Thymus (tissue), 11 donors: Measurements from ENCODE around the gene ACY1. TPM values are rescaled to one million over a fixed set of nuclear protein-coding genes. Genes with fewer than 3 reads are reported as not detected.

ENCODE experiments used
- DNase-seq, 9 donors: peaks; one replicate each; pipeline ENCODE4 v3.0.0-alpha.2; 2013; ENCODE audit warnings: low spot score in 9 of 9, low read depth in 6 of 9, missing footprints in 1 of 9
- H3K27ac ChIP-seq, 2 donors: one replicate each; pipeline ENCODE4 v1.5.1; 2013; ENCODE audit warnings: control low read depth in 1 of 2, low read depth in 1 of 2, low read length in 1 of 2, mild to moderate bottlenecking in 1 of 2, moderate library complexity in 1 of 2
- H3K27me3 ChIP-seq, 2 donors: one replicate each; pipeline ENCODE4 v1.5.1; 2013; ENCODE audit warnings: low read length in 1 of 2; ENCODE audit not compliant: control insufficient read depth in 2 of 2, insufficient read depth in 1 of 2
- H3K36me3 ChIP-seq, 2 donors: one replicate each; pipeline ENCODE4 v1.5.1; 2013; ENCODE audit warnings: low read length in 1 of 2, mild to moderate bottlenecking in 1 of 2, moderate library complexity in 1 of 2; ENCODE audit not compliant: control insufficient read depth in 2 of 2, insufficient read depth in 2 of 2
- H3K4me1 ChIP-seq, 2 donors: one replicate each; pipeline ENCODE4 v1.5.1; 2013; ENCODE audit warnings: low read length in 2 of 2; ENCODE audit not compliant: control insufficient read depth in 2 of 2, insufficient read depth in 2 of 2
- H3K4me3 ChIP-seq, 2 donors: one replicate each; pipeline ENCODE4 v1.5.1; 2013; ENCODE audit warnings: low read length in 2 of 2, control low read depth in 1 of 2, mild to moderate bottlenecking in 1 of 2
- H3K9me3 ChIP-seq, 2 donors: one replicate each; pipeline ENCODE4 v1.5.1; 2013; ENCODE audit warnings: low read length in 1 of 2, mild to moderate bottlenecking in 1 of 2; ENCODE audit not compliant: control insufficient read depth in 2 of 2, insufficient read depth in 1 of 2
- WGBS: extraction: QIAGEN DNeasy Blood & Tissue Kit; methylation state at CpG from one replicate; pipeline ENCODE4 v1.1.7; 2013; 5-methylcytosine and 5-hydroxymethylcytosine counted together
- polyA plus RNA-seq: library from polyadenylated mRNA; stranded (reverse); fragments of 200-250 nt; gene quantifications from one replicate; pipeline ENCODE4 v1.2.3, GENCODE V29; 2013
- total RNA-seq: library from RNA; stranded (reverse); fragments of 120-200 nt; gene quantifications from one replicate; pipeline ENCODE4 v1.2.4, GENCODE V29; 2013
- donor health status: healthy.

Gene ACY1
- total and polyA plus RNA-seq, 2 donors: 11.2 to 17.6 TPM

GRCh38 chr3:52015438-52016228, 32.3 kb downstream of the ACY1 start:
- H3K9me3 ChIP-seq: no peaks in the 10 kb centered on the region
- 91% methylated on average over 13 of the region's 13 CpGs for WGBS
- DNase-seq: no peak
- no peak overlapping the region for H3K27ac ChIP-seq
- no peak overlapping the region for H3K4me3 ChIP-seq
- no peaks in the 10 kb centered on the region for H3K4me1 ChIP-seq
- no peaks in the 10 kb centered on the region for H3K36me3 ChIP-seq
- H3K27me3 ChIP-seq: no peaks in the 10 kb centered on the region

GRCh38 chr3:52017586-52017985, 34.3 kb downstream of the ACY1 start:
- no peak overlapping the region for H3K27ac ChIP-seq
- H3K27me3 ChIP-seq: no peaks in the 10 kb centered on the region
- no peak for DNase-seq
- no peaks in the 10 kb centered on the region for H3K4me1 ChIP-seq
- no peaks in the 10 kb centered on the region for H3K36me3 ChIP-seq
- WGBS: 95% methylated on average over 11 of the region's 11 CpGs
- H3K9me3 ChIP-seq: no peaks in the 10 kb centered on the region
- no peak overlapping the region for H3K4me3 ChIP-seq

- 91% methylated on average over 21 of the region's 21 CpGs for WGBS
- Histone ChIP-seq H3K27me3 (no peaks in the 10 kb centered on the region), H3K9me3 (no peaks in the 10 kb centered on the region), H3K4me3 (no peak overlapping the region), H3K36me3 (no peaks in the 10 kb centered on the region), H3K4me1 (peaks cover 0 to 2% of the 10 kb centered on the region in 2 donors), H3K27ac (no peak overlapping the region)
- no peak for DNase-seq
Observed at GRCh38 chr3:52018319-52019000, 35.1 kb downstream of the ACY1 start.

GRCh38 chr3:52019352-52020080, 36.2 kb downstream of the ACY1 start:
- Histone ChIP-seq H3K36me3 (no peaks in the 10 kb centered on the region), H3K4me1 (peaks cover 0 to 4% of the 10 kb centered on the region in 2 donors), H3K4me3 (no peak overlapping the region), H3K27me3 (no peaks in the 10 kb centered on the region), H3K9me3 (no peaks in the 10 kb centered on the region), H3K27ac (no peak overlapping the region)
- 95% methylated on average over 17 of the region's 17 CpGs for WGBS
- no peak for DNase-seq

- Histone ChIP-seq H3K36me3 (no peaks in the 10 kb centered on the region), H3K4me1 (peaks cover 0 to 4% of the 10 kb centered on the region in 2 donors), H3K9me3 (no peaks in the 10 kb centered on the region), H3K27ac (no peak overlapping the region), H3K4me3 (no peak overlapping the region), H3K27me3 (no peaks in the 10 kb centered on the region)
- WGBS: 98% methylated on average over 7 of the region's 7 CpGs
- no peak for DNase-seq
Observed at GRCh38 chr3:52020796-52021195, 37.5 kb downstream of the ACY1 start.

- WGBS: 89% methylated on average over 10 of the region's 10 CpGs
- no peak for DNase-seq
- H3K4me1 ChIP-seq: peaks cover 0 to 4% of the 10 kb centered on the region in 2 donors
- H3K27ac ChIP-seq: no peak overlapping the region
- H3K4me3 ChIP-seq: no peak overlapping the region
- H3K27me3 ChIP-seq: no peaks in the 10 kb centered on the region
- no peaks in the 10 kb centered on the region for H3K36me3 ChIP-seq
- no peaks in the 10 kb centered on the region for H3K9me3 ChIP-seq
Observed at GRCh38 chr3:52021489-52022268, 38.3 kb downstream of the ACY1 start.

GRCh38 chr3:52022323-52023100, 39.2 kb downstream of the ACY1 start:
- Histone ChIP-seq H3K9me3 (no peaks in the 10 kb centered on the region), H3K36me3 (no peaks in the 10 kb centered on the region), H3K4me1 (peaks cover 0 to 4% of the 10 kb centered on the region in 2 donors), H3K4me3 (no peak overlapping the region), H3K27ac (no peak overlapping the region), H3K27me3 (no peaks in the 10 kb centered on the region)
- DNase-seq: no peak
- WGBS: 95% methylated on average over 20 of the region's 20 CpGs

- H3K36me3 ChIP-seq: no peaks in the 10 kb centered on the region
- no peaks in the 10 kb centered on the region for H3K27me3 ChIP-seq
- no peaks in the 10 kb centered on the region for H3K9me3 ChIP-seq
- H3K27ac ChIP-seq: no peak overlapping the region
- DNase-seq: no peak
- no peak overlapping the region for H3K4me3 ChIP-seq
- H3K4me1 ChIP-seq: peaks cover 0 to 4% of the 10 kb centered on the region in 2 donors
- WGBS: 98% methylated on average over 3 of the region's 3 CpGs
Observed at GRCh38 chr3:52023101-52023770, 39.9 kb downstream of the ACY1 start.
